Measurements from ENCODE around the gene MDM1. TPM values are rescaled to one million over a fixed set of nuclear protein-coding genes. Genes with fewer than 3 reads are reported as not detected.

Gene MDM1
- total and polyA plus RNA-seq, 2 of the 13 experiments (the other 11 are each of a cell fraction or from before 2014, with no cell fraction given) = 4.6 to 15.2 TPM

DNA sequence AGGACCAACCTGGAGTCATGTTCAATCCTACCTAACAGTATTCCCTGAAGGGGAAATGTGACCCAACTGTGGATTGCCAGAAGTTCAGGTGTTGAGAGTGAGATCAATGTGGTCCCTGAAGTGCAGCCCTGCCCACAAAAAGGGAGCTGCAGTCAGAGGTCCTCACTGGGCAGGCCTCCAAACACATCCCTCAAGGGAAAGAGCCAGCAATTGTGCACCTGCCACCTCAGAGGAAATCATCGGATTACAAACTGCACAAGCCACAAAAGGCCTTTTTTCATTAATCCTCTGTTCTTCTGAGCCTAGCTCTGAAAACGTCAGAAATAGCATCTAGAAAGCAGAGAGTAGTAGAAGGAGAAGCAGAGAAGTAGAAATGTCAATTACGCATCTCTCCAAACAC, 10.8 kb upstream of the MDM1 start:
- POLR2A ChIA-PET = interaction anchor here (2.2 kb wide), 1 partner anchor 11 kb away, joined by 12 read pairs; the partner anchor contains the start of gene MDM1
- CTCF ChIA-PET (ENCODE audit: low intra/inter-chr PET ratio, low total read pairs) = no interaction called here
- no peak overlapping the region for H3K4me2 ChIP-seq (ENCODE audit: low read depth, low read length)
- H3K27me3 ChIP-seq (ENCODE audit: control insufficient read depth in 1 of 2, insufficient read depth in 2 of 2, low read length in 2 of 2) = no peaks in the 10 kb centered on the region
- H3K27ac ChIP-seq (ENCODE audit: extremely low read length, insufficient read depth, low read length) = no peak overlapping the region
- DNase-seq (ENCODE audit: low spot score) (no peak), ATAC-seq (no peak), FAIRE-seq (no peak)
- H3K79me2 ChIP-seq (ENCODE audit: insufficient read depth, low read length) = no peaks in the 10 kb centered on the region
- no peak overlapping the region for H3K9ac ChIP-seq (ENCODE audit: insufficient read depth, low read depth, low read length)
- in situ Hi-C loops (cut with HindIII; ENCODE audit: extremely low pct_ligation_motif_present, low pct_unique_long_range_greater_than_20kb) = loop anchor here (10.0 kb wide), 1 partner anchor 342 kb away; the partner anchor contains the start of gene NUP107
- intact Hi-C loops (cut with micrococcal nuclease; ENCODE audit: unreplicated experiment) = loop anchor here (1.0 to 5.0 kb wide), 2 partner anchors 11 to 269 kb away; partner anchors contain the start of genes MDM1 and RAP1B
- no peaks in the 10 kb centered on the region for H4K20me1 ChIP-seq (ENCODE audit: insufficient read depth, low read length)
- H3K4me1 ChIP-seq (ENCODE audit: insufficient read depth, low read length) = peaks cover 52% of the 10 kb centered on the region
- WGBS (ENCODE audit: low lambda C conversion rate) = 58% methylated on average over 3 of the region's 3 CpGs
- H3K9me3 ChIP-seq (ENCODE audit: low read length) = no peaks in the 10 kb centered on the region
- no peaks in the 10 kb centered on the region for H3K36me3 ChIP-seq (replicated peaks in 1 of 2; ENCODE audit: control insufficient read depth in 1 of 2, insufficient read depth in 2 of 2, low read length in 2 of 2)
- BruUV-seq (replicated peaks) = no TSS peak
- no peak overlapping the region for H2AFZ ChIP-seq (ENCODE audit: low read length)
- no peak overlapping the region for H3K4me3 ChIP-seq (replicated peaks in 1 of 3; ENCODE audit: insufficient read depth in 1 of 3, low read depth in 2 of 3, low read length in 3 of 3)
- TF ChIP-seq, protein P1, sequence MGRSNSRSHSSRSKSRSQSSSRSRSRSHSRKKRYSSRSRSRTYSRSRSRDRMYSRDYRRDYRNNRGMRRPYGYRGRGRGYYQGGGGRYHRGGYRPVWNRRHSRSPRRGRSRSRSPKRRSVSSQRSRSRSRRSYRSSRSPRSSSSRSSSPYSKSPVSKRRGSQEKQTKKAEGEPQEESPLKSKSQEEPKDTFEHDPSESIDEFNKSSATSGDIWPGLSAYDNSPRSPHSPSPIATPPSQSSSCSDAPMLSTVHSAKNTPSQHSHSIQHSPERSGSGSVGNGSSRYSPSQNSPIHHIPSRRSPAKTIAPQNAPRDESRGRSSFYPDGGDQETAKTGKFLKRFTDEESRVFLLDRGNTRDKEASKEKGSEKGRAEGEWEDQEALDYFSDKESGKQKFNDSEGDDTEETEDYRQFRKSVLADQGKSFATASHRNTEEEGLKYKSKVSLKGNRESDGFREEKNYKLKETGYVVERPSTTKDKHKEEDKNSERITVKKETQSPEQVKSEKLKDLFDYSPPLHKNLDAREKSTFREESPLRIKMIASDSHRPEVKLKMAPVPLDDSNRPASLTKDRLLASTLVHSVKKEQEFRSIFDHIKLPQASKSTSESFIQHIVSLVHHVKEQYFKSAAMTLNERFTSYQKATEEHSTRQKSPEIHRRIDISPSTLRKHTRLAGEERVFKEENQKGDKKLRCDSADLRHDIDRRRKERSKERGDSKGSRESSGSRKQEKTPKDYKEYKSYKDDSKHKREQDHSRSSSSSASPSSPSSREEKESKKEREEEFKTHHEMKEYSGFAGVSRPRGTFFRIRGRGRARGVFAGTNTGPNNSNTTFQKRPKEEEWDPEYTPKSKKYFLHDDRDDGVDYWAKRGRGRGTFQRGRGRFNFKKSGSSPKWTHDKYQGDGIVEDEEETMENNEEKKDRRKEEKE (IDR thresholded peaks at IDR 0.05) = no peak
- TF ChIP-seq PCBP2 (optimal IDR thresholded peaks at IDR 0.05; ENCODE audit: low read depth, low read length, poor library complexity, severe bottlenecking) (no peak), ZNF691 (CRISPR knock-in tag; IDR thresholded peaks at IDR 0.05; ENCODE audit: borderline replicate concordance, low read depth) (no peak), ZNF530 (CRISPR knock-in tag; IDR thresholded peaks at IDR 0.05; ENCODE audit: low read depth) (no peak), SALL1 (CRISPR knock-in tag; IDR thresholded peaks at IDR 0.05) (no peak), HMGXB4 (CRISPR knock-in tag; IDR thresholded peaks at IDR 0.05; ENCODE audit: borderline replicate concordance in 1 of 2, low read depth in 1 of 2) (no peak), TFE3 (CRISPR knock-in tag; IDR thresholded peaks at IDR 0.05) (no peak), HDAC2 (CRISPR knock-in tag; IDR thresholded peaks at IDR 0.05) (no peak)
- TF ChIP-seq, protein P2, sequence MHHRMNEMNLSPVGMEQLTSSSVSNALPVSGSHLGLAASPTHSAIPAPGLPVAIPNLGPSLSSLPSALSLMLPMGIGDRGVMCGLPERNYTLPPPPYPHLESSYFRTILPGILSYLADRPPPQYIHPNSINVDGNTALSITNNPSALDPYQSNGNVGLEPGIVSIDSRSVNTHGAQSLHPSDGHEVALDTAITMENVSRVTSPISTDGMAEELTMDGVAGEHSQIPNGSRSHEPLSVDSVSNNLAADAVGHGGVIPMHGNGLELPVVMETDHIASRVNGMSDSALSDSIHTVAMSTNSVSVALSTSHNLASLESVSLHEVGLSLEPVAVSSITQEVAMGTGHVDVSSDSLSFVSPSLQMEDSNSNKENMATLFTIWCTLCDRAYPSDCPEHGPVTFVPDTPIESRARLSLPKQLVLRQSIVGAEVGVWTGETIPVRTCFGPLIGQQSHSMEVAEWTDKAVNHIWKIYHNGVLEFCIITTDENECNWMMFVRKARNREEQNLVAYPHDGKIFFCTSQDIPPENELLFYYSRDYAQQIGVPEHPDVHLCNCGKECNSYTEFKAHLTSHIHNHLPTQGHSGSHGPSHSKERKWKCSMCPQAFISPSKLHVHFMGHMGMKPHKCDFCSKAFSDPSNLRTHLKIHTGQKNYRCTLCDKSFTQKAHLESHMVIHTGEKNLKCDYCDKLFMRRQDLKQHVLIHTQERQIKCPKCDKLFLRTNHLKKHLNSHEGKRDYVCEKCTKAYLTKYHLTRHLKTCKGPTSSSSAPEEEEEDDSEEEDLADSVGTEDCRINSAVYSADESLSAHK (CRISPR knock-in tag; IDR thresholded peaks at IDR 0.05; ENCODE audit: borderline replicate concordance) = no peak
- TF ChIP-seq, protein P3, sequence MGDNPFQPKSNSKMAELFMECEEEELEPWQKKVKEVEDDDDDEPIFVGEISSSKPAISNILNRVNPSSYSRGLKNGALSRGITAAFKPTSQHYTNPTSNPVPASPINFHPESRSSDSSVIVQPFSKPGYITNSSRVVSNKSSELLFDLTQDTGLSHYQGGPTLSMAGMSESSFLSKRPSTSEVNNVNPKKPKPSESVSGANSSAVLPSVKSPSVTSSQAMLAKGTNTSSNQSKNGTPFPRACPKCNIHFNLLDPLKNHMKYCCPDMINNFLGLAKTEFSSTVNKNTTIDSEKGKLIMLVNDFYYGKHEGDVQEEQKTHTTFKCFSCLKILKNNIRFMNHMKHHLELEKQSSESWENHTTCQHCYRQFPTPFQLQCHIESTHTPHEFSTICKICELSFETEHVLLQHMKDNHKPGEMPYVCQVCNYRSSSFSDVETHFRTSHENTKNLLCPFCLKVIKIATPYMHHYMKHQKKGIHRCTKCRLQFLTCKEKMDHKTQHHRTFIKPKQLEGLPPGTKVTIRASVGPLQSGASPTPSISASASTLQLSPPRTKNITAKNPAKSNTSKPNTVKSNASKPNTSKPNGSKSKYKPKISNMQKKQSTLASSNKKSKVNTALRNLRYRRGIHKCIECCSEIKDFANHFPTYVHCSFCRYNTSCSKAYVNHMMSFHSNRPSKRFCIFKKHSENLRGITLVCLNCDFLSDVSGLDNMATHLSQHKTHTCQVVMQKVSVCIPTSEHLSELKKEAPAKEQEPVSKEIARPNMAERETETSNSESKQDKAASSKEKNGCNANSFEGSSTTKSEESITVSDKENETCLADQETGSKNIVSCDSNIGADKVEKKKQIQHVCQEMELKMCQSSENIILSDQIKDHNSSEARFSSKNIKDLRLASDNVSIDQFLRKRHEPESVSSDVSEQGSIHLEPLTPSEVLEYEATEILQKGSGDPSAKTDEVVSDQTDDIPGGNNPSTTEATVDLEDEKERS (CRISPR knock-in tag; IDR thresholded peaks at IDR 0.05) = no peak
